ENCODE results near the gene SERTAD3.
"Not testable (repeated sequence)": the region's sequence is repeated elsewhere in the genome, so short reads cannot be mapped to it uniquely, and the experiment has no call there.

SERTAD3 gene

GRCh38 chr19:40457953-40458596 lies 13.9 kb upstream of the SERTAD3 start:
- no peak for DNase-seq

- DNase-seq, result no peak
Measured at GRCh38 chr19:40457048-40457447, 12.9 kb upstream of the SERTAD3 start.

- not testable (repeated sequence) for DNase-seq
Measured at GRCh38 chr19:40453943-40454342, 9.8 kb upstream of the SERTAD3 start.

DNA sequence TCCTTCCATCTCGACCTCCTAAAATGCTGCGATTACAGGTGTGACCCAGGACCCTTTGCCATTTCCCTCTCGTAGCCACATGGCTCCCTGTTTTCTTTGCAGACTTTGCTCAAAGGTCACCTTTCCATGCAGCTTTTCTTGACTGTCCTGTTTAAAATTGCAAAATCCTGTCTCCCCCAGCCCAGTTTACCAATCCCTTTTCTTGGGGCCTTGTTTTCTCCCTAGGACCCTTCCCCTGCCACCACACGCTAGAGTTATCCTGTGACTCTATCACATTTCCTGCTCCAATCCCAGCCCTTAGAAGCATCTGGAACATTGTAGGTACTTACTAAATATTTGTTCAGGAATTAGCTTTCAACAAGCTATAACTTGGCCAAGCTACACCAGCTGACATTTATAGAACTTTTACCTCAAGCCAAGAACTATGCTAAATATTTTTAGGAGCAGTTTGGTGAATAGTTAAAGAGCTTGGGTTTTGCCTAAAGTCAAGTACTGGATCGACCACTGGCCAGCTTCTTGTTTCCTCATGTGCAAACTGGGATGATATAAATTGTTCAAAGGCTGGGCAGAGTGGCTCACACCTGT lies 9.1 kb upstream of the SERTAD3 start:
- no peak for DNase-seq

DNA sequence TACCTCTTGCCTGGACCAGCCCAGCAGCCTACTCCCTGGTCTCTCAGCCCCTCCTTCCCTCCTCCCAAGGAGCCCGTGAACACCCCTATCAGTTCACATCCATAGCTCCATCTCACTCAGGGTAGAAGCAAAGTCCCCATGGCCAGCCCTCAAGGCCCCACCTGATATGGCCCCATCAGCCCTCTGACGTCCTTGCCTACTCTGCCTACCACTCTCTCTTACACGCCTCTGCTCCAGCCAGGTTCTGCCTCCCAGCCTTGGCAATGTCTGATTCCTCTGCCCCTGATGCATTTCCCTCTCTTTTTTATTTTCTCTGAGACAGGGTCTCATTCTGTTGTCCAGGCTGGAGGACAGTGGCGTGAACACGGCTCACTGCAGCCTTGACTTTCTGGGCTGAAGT lies 7.9 kb upstream of the SERTAD3 start:
- DNase-seq, result no peak

DNA sequence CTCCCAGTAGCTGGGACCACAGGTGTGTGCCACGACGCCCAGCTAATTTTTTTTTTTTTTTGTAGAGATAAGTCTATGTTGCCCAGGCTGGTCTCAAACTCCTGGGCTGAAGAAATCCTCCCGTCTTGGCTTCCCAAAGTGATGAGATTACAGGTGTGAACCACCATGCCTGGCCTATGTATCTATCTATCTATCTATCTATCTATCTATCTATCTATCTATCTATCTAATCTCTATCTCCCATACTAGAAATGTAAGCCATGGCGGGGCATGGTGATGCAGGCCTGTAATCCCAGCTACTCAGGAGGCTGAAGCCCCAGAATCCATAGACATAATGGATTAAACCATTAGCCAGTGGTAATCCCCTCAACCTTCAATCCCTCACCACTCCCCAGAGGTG lies 6.5 kb upstream of the SERTAD3 start:
- DNase-seq, result no peak

- no peak for DNase-seq
Measured at GRCh38 chr19:40449506-40449905, 5.4 kb upstream of the SERTAD3 start.

DNA sequence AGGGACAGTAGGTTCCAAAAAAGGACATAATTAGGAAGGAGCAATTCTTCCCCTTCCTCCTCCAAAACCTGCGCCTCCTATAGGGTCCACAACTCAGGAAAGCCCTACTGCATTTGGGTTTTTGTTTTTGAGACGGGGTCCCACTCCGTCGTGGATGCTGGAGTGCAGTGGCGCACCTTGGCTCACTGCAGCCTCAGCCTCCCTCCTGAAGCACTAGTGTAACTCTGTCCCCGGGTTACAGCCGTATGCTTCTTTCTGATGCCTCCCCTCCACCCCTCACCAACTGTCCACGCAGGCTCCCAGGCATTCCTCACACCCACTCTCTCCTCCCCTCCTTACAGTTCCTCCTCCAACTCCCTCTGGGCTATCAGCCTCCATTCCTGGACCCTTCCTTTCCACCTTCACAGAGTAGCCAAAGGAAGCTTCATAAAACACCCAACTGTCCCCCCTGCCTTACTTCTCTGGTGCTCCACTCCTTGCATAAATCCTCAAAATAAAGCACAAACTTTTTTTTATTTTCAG lies 2.2 kb upstream of the SERTAD3 start:
- DNase-seq, result no peak

DNA sequence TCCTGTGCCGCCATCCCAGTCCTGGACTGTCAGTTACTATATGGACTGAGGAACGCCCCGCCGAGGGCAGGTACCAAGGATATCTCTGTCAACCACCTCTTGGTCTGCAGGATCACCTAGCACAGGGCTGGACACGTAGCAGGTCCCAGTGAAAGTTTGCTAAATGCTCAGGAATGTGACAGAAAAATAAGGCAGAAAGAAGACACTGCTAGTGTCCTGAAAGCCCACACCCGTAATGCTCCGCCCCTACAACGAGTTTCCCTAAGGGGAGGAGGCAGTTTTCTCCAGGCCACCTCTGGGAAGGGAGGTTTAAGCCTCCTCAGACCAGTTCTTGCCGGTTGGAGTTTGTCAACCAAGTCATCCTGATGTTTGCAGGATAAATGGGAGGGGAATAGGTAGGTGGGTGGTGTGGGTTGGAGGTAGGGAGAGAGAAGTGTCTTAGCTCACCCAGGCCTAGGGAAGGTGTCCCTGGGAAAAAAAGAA lies 1.7 kb upstream of the SERTAD3 start:
- DNase-seq, result no peak

- DNase-seq, result no peak
Measured at GRCh38 chr19:40444825-40445312, 734 bp upstream of the SERTAD3 start.

GRCh38 chr19:40443131-40443999 lies 770 bp downstream of the SERTAD3 start:
- peak; percentile 96 for DNase-seq

DNA sequence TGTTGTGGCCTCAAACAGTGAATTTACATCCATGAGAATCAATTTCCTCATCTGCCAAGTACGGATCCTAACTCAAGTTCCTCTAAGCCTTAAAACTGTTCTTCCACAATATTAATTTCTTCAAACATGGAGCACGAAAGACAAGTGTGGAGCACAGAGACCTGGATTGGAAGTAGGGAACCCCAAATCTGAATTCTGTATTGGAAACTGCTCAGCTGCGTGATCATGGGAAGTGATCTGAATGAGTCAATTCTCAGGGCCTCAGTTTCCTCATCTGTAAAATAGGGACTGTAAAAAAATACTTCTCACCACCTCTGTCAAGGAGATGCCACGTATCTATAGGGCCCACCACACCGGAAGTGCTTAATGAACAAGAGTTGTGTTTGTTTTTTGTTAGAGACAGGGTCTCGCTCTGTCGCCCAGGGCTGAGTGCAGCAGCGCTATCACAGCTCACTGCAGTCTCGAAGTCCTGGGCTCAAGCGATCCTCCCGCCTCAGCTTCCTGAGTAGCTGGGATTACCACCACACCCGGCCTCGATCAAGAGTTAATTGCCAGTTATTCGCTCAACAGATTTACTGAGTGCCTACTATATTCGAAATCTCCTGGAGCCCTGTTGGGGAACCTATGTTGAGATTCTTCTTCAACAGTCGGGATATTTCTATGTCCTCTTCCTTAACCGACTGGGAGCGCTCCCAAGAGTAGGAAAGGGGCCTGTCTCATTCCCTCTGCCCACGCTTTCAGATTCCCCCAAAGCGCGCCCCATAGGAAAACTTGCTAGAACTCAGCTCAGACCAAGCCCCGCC lies 1.6 kb downstream of the SERTAD3 start:
- DNase-seq, result no peak

GRCh38 chr19:40441719-40442253 lies 2.3 kb downstream of the SERTAD3 start:
- no peak for DNase-seq

DNA sequence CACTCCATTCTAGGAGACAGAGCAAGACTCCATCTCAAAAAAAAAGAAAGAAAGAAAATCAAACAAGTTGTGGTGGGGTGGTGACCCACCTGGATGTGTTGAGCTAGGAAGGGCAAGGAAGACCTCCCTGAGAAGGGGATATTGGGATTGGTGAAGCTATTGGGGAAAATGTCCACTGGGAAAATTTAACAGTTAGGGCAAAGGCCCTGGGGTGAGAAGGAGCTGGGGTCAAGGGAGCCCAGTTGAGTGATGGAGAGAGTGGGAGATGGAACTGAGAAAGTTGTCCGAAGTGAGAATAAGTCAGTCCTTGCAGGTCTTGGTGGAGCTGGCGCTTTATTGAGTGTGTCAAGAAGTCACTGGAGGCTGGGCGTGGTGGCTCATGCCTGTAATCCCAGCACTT lies 5.9 kb downstream of the SERTAD3 start:
- DNase-seq, result no peak

- peak; percentile 86 for DNase-seq
Measured at GRCh38 chr19:40433391-40434216, 10.5 kb downstream of the SERTAD3 start.

- DNase-seq, result not testable (repeated sequence)
Measured at GRCh38 chr19:40432760-40433159, 11.4 kb downstream of the SERTAD3 start.

DNA sequence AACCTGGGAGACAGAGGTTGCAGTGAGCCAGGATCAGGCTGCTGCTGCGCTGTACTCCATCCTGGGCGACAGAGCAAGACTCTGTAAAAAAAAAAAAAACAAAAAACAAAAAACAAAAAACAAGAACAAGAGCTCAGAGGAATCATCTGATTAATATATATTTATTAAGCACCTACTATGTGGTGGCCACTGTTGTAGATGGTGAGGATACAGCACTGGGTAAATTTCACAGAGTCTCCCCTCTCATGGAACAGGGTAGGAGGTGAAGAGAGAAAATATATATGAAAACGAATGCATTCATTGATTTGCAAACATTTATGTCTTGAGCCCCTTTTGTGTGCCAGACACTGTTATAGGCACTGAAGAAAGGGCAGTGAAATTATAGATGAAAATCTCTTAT lies 12.4 kb downstream of the SERTAD3 start:
- DNase-seq, result no peak

DNA sequence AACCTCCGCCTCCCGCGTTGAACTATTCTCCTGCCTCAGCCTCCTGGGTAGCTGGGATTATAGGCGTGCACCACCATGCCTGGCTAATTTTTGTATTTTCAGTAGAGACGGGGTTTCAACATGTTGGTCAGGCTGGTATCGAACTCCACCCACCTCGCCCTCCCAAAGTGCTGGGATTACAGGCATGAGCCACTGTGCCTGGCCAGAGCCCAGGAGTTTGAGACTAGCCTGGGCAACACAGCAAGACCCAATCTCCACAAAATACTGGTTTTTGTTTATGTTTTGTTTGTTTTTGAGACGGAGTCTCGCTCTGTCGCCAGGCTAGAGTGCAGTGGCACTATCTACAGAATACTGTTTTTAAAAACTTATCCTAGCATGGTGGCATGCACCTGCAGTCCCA lies 13.9 kb downstream of the SERTAD3 start:
- not testable (repeated sequence) for DNase-seq

- DNase-seq, result not testable (repeated sequence)
Measured at GRCh38 chr19:40428197-40428596, 15.9 kb downstream of the SERTAD3 start.

- peak; percentile 99 for DNase-seq
Measured at GRCh38 chr19:40425450-40426287, 18.5 kb downstream of the SERTAD3 start, which contains the start of gene SERTAD1. SERTAD1 (minus strand) TSS chr19:40425992; CDS start chr19:40423546, 2,446 bp downstream.

All from retina (tissue), 1 donor.